Renal pelvis (tissue), 12 donors: ENCODE measurements around the gene NADK2. TPM values are rescaled to one million over a fixed set of nuclear protein-coding genes. Genes with fewer than 3 reads are reported as not detected.
"Not testable (repeated sequence)": the region's sequence is repeated elsewhere in the genome, so short reads cannot be mapped to it uniquely, and the experiment has no call there.

ENCODE experiments used
- DNase-seq: peaks from one replicate; pipeline ENCODE4 v3.0.0-alpha.2; 2013
- long read RNA-seq, 16 experiments: transcript quantifications; one replicate each; lab custom pipeline, GENCODE V29; 2026
- polyA plus RNA-seq, 3 donors: library from polyadenylated mRNA; unstranded; fragments of 120-200 nt; gene quantifications; one replicate each; pipeline ENCODE4 v1.2.1, GENCODE V29; 2013; ENCODE audit not compliant: insufficient read length in 3 of 3

NADK2 gene, protein sequence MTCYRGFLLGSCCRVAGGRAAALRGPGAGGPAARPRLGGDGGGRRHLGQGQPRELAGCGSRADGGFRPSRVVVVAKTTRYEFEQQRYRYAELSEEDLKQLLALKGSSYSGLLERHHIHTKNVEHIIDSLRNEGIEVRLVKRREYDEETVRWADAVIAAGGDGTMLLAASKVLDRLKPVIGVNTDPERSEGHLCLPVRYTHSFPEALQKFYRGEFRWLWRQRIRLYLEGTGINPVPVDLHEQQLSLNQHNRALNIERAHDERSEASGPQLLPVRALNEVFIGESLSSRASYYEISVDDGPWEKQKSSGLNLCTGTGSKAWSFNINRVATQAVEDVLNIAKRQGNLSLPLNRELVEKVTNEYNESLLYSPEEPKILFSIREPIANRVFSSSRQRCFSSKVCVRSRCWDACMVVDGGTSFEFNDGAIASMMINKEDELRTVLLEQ
- 10 to 100 TPM; 41.4 to 59.5 (median 49.6) TPM for polyA plus RNA-seq
- long read RNA-seq, donor 1, partial matches to known transcripts, result 0 of 3 reads
- long read RNA-seq, donor 1, other reads (novel, unspliced or antisense), result 0 of 3 reads
- long read RNA-seq, donor 2, transcript NADK2-202 (12 exons, 2,243 nt), result major isoform, 8 of 10 reads
- long read RNA-seq, donor 2, partial matches to known transcripts, result 0 of 10 reads
- long read RNA-seq, donor 2, other reads (novel, unspliced or antisense), result 0 of 10 reads
- long read RNA-seq, donor 3, partial matches to known transcripts, result 0 of 2 reads
- long read RNA-seq, donor 3, other reads (novel, unspliced or antisense), result 0 of 2 reads
- long read RNA-seq, donor 4, transcript NADK2-202 (12 exons, 2,243 nt), result major isoform, 6 of 7 reads
- long read RNA-seq, donor 4, partial matches to known transcripts, result 0 of 7 reads
- long read RNA-seq, donor 4, other reads (novel, unspliced or antisense), result 0 of 7 reads
- long read RNA-seq, donor 5, partial matches to known transcripts, result 0 of 2 reads
- long read RNA-seq, donor 5, other reads (novel, unspliced or antisense), result 0 of 2 reads
- long read RNA-seq, donor 6, partial matches to known transcripts, result 0 of 5 reads
- long read RNA-seq, donor 6, other reads (novel, unspliced or antisense), result 0 of 5 reads
- long read RNA-seq, donor 7, partial matches to known transcripts, result 0 of 4 reads
- long read RNA-seq, donor 7, other reads (novel, unspliced or antisense), result 0 of 4 reads
- long read RNA-seq, donor 8, partial matches to known transcripts, result 0 of 4 reads
- long read RNA-seq, donor 8, other reads (novel, unspliced or antisense), result 0 of 4 reads
- long read RNA-seq, donor 9, partial matches to known transcripts, result 0 of 4 reads
- long read RNA-seq, donor 9, other reads (novel, unspliced or antisense), result 0 of 4 reads
- long read RNA-seq, donor 10, transcript NADK2-202 (12 exons, 2,243 nt), result major isoform, 8 of 8 reads
- long read RNA-seq, donor 10, partial matches to known transcripts, result 0 of 8 reads
- long read RNA-seq, donor 10, other reads (novel, unspliced or antisense), result 0 of 8 reads
- long read RNA-seq, donor 11, transcript NADK2-202 (12 exons, 2,243 nt), result major isoform, 5 of 26 reads
- long read RNA-seq, donor 11, partial matches to known transcripts, result 21 of 26 reads
- long read RNA-seq, donor 11, other reads (novel, unspliced or antisense), result 0 of 26 reads
- long read RNA-seq, donor 12, partial matches to known transcripts, result 0 of 4 reads
- long read RNA-seq, donor 12, other reads (novel, unspliced or antisense), result 0 of 4 reads
- long read RNA-seq, donor 13, partial matches to known transcripts, result 0 of 1 reads
- long read RNA-seq, donor 13, other reads (novel, unspliced or antisense), result 0 of 1 reads
- long read RNA-seq, donor 14, transcript NADK2-202 (12 exons, 2,243 nt), result major isoform, 12 of 12 reads
- long read RNA-seq, donor 14, partial matches to known transcripts, result 0 of 12 reads
- long read RNA-seq, donor 14, other reads (novel, unspliced or antisense), result 0 of 12 reads
- long read RNA-seq, donor 15, transcript NADK2-202 (12 exons, 2,243 nt), result major isoform, 8 of 11 reads
- long read RNA-seq, donor 15, partial matches to known transcripts, result 0 of 11 reads
- long read RNA-seq, donor 15, other reads (novel, unspliced or antisense), result 0 of 11 reads
- long read RNA-seq, donor 16, partial matches to known transcripts, result 0 of 6 reads
- long read RNA-seq, donor 16, other reads (novel, unspliced or antisense), result 0 of 6 reads

DNA sequence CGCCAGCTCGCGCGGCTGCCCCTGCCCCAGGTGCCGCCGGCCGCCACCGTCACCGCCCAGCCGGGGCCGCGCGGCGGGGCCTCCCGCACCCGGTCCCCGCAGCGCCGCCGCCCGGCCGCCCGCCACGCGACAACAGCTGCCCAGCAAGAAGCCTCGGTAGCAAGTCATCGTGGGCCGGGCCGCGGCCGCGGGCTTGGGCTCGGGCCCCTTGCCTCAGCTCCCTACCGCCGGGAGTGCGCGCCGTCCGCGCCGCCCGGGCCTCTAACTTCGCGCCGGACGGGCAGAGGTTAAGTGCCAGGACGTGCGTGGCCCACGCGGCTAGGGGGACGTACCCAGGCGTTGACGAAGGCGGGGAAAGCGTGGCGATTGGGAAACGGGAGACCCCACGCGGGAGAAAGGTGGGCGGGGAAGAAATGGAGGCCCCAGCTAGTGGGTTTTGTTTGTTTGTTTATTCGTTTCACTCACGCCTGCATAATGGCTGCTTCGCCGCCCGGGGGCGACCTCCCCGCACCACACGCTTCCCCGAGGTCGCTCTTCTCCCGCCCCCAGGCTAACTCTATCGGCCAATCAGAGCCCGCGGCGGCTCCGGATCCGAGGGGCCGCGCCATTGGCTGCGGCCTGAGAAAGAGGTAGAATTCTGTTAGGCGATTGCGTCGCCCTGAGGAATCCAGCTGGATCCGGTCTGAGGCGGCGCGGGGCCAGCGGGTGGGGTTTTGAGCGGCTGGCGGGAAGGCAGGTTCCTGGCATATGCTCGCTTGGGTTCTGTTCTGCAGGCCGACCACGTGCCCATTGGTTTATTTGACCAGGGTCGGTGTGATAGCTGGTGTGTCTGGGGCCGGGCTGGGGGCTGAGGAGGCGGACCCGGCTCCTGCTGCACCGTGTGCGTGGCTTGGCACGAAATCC is at the start of gene NADK2:
TSS of gene NADK2 (minus strand) at position 295 of the 903 bp plus-strand sequence. CDS start at position 168, 127 bp downstream.
- peak; percentile 98 for DNase-seq

DNA sequence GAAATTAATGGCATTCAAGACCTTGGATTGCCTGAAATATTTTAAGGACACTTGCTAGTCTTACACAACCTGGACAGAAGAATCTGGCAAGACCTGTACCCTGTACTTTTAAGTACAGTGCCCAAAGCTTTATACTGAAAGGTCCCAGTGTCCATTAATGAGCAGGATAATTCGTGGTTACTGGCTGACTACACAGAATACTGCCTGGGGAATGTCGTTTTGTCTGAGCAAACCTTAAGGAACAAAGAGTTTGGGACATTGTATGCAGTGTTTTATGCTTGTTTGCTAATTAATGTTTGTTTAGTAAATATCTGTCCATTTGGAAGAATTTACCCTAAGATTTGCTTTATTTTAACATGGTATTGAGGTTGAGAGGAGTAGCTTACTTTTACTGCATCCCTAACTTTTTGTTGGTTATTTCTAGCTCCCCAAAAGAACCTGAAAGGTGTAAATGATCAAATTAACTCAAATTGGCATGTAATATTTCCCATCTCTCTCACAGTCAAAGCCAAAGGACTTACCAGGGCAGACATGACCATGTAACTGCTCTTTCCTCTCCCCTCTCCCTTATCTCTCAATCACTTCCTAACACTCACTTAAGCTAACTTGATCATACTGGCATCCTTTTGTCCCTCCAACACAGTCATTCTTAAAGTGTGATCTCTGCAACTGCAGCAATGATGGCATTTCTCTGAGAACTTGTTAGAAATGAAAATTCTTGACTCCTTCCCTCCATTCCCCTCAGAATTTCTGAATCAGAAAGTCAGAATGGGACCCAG is 44.3 kb upstream of the NADK2 start:
- no peak for DNase-seq

DNA sequence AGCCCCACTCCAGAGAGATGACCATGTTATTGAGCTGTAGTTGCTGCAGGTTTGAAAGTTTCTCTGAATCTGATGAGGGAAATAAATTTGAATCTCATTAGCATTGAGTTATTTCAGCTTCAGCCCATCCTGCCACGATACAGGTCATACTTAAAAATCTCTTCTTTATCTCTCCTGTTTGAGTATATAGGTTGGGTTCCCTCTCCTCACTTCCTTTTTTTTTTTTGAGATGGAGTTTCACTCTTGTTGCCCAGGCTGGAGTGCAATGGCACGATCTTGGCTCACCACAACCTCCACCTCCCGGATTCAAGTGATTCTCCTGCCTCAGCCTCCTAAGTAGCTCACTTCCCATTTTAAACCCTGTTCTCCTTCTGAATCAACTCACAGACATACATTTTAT is 42.0 kb upstream of the NADK2 start:
- not testable (repeated sequence) for DNase-seq

DNA sequence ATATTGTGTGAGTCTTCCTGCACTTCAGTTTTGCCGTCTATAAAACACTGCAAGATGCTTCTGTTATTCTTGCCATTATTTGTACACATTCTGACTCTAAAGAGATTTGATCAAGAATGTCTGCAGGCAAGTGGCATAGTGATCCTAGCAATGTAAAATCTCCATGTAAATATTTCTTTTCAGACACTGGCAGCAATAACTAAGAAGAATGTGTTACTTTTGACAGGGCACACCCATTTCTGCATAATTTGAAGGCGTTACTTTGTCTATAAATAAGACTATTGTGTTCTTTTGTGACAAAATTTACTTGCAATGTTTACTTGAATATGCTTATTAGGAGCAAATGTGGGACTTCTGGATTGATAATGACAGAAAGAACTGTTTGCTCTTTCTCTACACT is 39.9 kb upstream of the NADK2 start:
- no peak for DNase-seq

DNA sequence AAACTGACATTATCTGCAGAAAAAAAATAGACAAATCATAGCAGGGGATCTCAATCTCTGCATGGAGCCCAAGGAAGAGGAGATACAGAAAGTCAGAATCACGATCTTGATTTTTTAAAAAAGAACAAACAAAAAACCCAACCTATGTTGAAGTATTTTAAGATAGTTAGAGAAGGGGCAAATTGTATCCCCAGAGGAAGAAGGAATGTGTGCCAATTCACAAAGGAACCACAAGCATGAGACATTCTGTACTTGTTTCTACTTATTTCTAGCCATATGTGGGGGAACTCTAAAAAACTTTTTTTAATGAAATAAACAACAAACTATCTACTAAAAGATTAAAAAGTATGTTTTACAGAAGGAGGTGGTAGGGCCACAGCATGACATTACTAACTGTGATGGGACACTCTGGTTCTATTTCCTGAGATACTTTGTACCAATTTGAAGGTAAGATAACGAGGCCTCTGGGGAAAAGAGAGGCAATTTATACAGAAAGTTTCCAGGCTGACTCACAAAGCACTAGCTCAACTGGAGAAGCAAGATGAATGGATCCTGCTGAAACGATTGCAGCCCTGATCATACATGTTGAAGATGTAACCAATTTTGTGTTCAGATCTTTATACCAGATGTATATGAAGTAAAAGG is 37.5 kb upstream of the NADK2 start:
- DNase-seq, result no peak

DNA sequence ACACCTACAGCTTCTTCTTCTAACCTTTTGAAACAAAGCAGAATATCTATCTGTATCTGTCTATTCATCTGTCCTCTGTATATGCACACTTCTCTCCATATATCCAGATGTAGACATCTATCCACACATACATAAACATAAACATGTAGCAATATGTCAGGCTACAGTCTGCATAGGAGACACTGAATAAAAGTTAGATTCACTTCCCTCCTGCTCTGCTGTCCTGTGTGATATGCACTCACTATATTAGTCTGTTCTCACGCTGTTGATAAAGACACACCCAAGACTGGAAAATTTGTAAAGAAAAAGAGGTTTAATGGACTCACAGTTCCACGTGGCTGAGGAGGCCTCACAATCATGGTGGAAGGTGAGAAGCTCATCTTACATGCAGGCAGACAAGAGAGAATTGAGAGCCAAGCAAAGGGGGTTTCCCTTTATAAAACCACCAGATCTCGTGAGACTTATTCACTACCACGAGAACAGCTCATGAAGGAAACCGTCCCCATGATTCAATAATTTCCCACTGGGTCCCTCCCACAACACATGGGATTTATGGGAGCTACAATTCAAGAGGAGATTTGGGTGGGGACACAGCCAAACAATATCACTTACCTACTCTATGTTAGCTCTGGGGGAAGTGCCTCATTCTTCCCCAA is 35.9 kb upstream of the NADK2 start:
- DNase-seq, result no peak

DNA sequence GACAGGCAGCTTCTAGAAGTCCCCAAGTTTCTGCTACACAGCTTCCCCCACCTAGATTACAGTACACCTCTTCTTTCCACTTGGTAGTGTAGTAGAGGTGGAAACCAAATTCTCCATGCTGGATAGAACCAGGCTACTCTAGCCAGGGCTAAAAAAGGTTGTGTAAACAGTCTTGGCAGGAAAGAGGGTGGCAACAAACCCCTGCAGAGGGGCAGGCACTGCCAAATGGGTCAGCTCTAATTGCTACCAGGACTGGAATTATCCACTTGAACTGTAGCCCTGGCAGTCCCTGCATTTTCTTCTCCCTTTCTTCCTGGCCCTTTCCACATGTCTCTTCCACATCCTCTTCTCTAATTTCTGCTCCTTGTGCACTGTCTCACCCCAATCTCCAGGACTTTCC is 35.1 kb upstream of the NADK2 start:
- DNase-seq, result no peak

DNA sequence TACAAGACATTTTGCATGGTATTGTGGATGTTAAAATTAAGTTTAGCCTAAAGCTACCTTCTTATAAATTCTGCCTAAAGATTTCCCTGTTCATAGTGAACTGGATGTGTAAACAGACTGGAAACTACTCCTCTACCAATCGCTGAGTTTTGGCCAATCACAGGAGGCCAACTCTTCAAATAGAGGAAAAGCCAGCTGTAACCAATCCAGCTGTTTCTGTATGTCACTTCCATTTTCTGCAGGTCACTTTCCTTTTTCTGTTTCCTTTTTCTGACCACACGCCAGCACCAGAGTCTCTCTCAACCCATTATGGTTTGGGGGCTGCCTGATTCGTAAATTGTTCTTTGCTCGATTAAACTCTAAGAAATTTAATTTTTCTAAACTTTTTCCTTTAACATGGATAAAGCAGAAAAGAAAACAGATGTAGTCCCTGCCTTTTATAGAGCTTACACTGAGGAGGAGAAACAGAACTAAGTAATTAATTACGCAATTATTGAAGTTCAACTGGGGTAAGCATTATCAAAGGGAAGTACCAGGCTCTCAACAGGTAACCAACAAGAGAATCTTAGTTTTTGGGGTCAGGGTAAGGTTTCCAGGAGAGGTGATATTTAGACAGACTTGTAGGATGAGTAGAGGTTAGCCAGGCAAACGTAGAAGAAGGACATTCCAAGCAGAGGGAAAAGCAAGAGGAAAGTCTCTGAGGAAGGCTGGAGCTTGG is 32.2 kb upstream of the NADK2 start:
- no peak for DNase-seq

DNA sequence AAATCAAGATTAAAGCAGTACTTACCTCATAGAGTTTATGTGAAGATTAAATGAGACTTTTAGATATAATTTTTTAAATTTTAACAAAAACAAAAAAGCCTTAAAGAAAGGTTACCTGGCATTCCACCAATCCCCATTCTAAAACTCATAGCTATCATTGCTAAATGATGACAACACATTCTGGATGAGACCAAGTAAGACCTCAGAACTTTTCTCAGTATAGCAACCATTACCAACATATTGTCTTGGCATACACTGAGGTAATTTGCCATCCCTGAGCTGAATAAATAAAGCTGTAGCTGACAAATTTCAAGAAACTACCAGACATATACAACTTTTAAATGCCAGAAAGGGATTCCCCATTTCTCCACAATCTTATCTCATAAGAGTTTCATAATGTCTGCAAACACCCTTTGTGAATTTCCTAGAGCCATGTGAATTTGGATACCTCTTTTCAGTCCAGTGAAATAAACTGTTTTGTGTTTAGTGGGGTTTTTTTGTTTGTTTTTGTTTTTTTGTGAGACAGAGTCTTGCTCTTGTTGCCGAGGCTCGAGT is 30.5 kb upstream of the NADK2 start:
- no peak for DNase-seq

DNA sequence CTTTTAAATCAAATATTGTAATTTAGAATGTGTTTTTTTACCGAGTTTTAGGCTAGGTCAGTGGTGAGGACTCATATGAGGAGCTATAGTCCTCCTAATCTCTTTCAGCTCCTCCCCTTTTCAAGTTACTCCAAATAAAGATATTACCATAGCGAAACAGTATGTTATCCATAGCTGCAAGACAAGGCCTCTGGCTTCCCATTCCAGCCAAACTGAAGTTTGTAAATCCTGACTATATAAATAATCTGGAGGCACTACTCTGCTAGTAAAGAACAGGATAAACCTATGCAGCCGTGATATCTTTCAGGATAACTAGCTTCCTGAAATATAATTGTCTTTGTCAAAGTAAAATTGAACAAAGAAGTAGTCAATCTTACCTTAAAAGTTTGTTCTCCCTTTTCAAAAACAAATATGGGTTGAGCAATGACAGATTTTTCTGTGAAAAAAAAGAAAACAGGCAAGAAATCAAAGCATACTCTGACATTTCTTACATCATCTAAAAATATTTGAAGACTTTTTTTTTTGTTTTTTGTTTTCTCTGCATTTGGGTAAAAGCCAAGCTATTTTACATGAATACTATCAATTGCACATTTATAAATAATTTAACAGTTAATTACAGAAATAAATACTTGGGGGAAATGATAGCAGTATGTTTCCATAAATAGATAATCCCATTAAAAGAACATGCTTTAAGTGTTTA is 29.3 kb upstream of the NADK2 start:
- DNase-seq, result no peak

DNA sequence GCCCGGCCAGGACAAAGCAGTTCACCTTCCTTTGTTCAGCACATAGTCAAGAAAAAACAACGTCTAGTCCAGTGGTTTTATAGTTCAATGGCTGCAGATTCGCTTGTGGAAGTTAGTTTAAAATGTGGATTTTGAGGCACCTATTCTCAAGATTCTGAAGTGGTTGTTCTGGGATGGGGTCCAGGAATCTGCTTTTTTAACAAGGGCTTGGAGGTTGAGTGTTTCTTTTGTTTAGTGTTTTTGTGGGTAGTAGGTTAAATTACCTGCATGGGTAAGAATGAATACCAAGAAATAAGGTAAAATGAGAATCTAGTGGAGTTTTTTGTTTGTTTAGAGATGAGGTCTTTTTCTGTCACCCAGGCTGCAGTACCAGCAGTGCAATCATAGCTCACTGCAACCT is 28.4 kb upstream of the NADK2 start:
- no peak for DNase-seq

DNA sequence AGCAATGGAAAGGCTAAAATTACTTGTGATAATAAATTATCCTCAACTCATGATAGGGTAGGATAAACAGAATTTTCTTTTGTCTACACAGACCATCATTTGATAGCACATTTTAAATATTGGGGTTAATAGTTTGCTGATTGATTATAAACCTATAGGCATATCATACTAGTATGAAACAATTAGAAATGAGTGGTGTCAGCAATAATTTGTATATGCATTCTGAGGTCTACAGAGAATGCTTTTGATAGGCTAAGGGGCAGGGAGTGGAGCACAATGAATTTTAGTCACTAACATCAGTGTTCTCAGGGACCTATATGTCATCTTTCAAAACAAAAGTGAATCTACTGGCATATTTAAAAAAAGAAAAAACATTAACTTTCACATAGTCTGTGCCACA is 27.8 kb upstream of the NADK2 start:
- no peak for DNase-seq

DNA sequence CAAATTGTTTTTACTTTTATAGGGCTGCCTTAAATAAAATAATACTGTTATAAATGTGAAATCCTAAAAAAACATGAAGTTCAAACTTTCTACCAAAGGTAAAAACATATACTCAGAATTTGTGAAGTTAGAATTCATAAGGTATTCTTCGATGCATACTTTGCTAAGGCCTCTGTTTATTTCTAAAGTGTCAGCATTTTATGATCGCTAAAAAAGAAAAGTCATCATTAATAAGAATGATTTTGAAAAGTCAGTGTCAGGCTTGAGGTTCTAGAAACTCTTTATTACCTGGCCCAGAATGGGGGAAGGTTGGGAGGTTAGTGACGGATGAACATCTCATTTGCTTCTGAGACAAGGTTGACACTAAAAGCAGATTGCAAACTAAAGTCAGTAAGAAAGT is 26.2 kb upstream of the NADK2 start:
- no peak for DNase-seq

DNA sequence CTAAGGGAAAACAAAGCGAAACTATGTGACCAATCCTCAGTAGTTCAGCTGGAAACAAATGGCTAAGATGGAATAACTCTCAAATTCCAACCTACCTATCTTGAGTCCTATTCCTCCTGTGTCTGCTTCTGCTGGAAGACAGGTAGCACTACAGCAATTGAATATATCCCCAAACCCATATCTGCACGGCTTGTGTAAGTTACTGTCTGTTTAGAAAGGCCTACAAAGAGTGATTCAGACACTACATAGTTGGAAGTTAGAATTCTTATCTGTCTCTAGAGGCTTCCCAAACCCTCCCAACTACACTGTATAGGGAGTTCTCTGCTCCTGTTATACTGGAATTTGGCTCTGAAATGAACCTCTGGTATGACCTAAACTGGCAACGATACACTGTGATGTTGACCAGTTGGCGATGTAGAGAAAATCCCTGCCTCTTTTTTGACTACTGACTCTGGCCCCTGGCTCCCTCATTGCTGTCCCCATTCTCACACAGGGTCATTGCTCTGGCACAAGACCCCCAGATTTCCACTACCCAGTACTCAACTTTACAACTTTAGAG is 22.6 kb upstream of the NADK2 start:
- DNase-seq, result no peak

DNA sequence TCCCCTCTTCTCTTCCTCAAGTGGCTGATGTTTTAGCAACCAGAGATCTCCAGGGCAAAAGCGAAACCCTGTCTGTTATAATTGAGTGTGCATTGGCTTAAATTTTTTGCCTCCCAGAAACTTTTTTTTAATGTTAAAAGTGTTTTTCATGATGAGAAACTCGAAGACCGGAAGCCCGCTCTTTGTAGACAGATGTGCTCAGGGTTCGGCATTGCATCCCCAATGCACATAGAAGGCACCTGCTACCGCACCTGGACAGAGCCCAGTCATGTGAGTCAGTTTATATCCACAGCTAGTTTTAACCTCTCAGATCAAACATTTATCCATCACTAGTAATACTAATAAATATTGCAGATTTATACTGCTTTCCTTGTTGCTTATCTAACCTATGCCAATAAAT is 19.5 kb upstream of the NADK2 start:
- DNase-seq, result no peak
